Mesenchymal stem cell (in vitro differentiated cells and primary cell): Measurements from ENCODE around the gene RTRAF.

Experiments
- DNase-seq: peaks from one replicate; pipeline ENCODE4 v3.0.0-alpha.2; 2013
- H2AFZ ChIP-seq: one replicate; pipeline ENCODE4 v1.6.1; 2013; ENCODE audit warnings: low read depth, mild to moderate bottlenecking, control low read depth, inconsistent platforms, low read length, moderate library complexity
- H2AK5ac ChIP-seq: 2 replicates; pipeline ENCODE4 v1.6.1; 2013; ENCODE audit warnings: low read length, moderate library complexity, mild to moderate bottlenecking, inconsistent platforms; ENCODE audit not compliant: severe bottlenecking
- H2BK120ac ChIP-seq: one replicate; pipeline ENCODE4 v1.6.1; 2013; ENCODE audit warnings: low read depth, mild to moderate bottlenecking, inconsistent platforms, low read length, moderate library complexity
- H2BK12ac ChIP-seq, 2 experiments: one replicate each; pipeline ENCODE4 v1.6.1; 2013; ENCODE audit warnings: inconsistent platforms in 2 of 2, low read length in 2 of 2, mild to moderate bottlenecking in 2 of 2, moderate library complexity in 2 of 2, control low read depth in 1 of 2
- H2BK15ac ChIP-seq: one replicate; pipeline ENCODE4 v1.6.1; 2013; ENCODE audit warnings: mild to moderate bottlenecking, low read depth, inconsistent platforms; ENCODE audit not compliant: poor library complexity, severe bottlenecking
- H2BK5ac ChIP-seq: 2 replicates; pipeline ENCODE4 v1.6.1; 2013; ENCODE audit warnings: low read depth, mild to moderate bottlenecking, low read length, control low read depth, inconsistent platforms; ENCODE audit not compliant: poor library complexity, severe bottlenecking
- H3K14ac ChIP-seq, 2 experiments: one replicate each; pipeline ENCODE4 v1.6.1; 2013; ENCODE audit warnings: inconsistent platforms in 2 of 2, low read length in 2 of 2, control low read depth in 1 of 2, mild to moderate bottlenecking in 1 of 2, moderate library complexity in 1 of 2
- H3K18ac ChIP-seq, 2 experiments: one replicate each; pipeline ENCODE4 v1.6.1; 2013; ENCODE audit warnings: inconsistent platforms in 2 of 2, low read length in 2 of 2, control low read depth in 1 of 2, low read depth in 1 of 2, mild to moderate bottlenecking in 1 of 2
- H3K23ac ChIP-seq, 2 experiments: one replicate each; pipeline ENCODE4 v1.6.1; 2013; ENCODE audit warnings: inconsistent platforms in 2 of 2, low read length in 2 of 2, mild to moderate bottlenecking in 2 of 2, moderate library complexity in 2 of 2, control low read depth in 1 of 2
- H3K27ac ChIP-seq: 2 replicates; pipeline ENCODE4 v1.5.1; 2013; ENCODE audit warnings: mild to moderate bottlenecking, moderate library complexity, low read length, control low read depth, inconsistent platforms; ENCODE audit not compliant: poor library complexity, severe bottlenecking
- H3K27me3 ChIP-seq, 2 experiments: 2 replicates each; pipeline versions ENCODE4 v1.6.1 to v1.7.0; 2013; ENCODE audit warnings: low read length in 2 of 2, mild to moderate bottlenecking in 2 of 2, moderate library complexity in 2 of 2, control low read depth in 1 of 2, inconsistent platforms in 1 of 2; ENCODE audit not compliant: control insufficient read depth in 1 of 2, insufficient read depth in 1 of 2
- H3K36me3 ChIP-seq, 2 experiments: 2 replicates each; pipeline versions ENCODE4 v1.6.1 to v1.7.0; 2013; ENCODE audit warnings: low read length in 2 of 2, control low read depth in 1 of 2, inconsistent platforms in 1 of 2, low read depth in 1 of 2, mild to moderate bottlenecking in 1 of 2; ENCODE audit not compliant: insufficient read depth in 2 of 2, control insufficient read depth in 1 of 2
- H3K4ac ChIP-seq, 2 experiments: one replicate each; pipeline ENCODE4 v1.6.1; 2013; ENCODE audit warnings: inconsistent platforms in 2 of 2, low read length in 2 of 2, mild to moderate bottlenecking in 2 of 2, moderate library complexity in 2 of 2, control low read depth in 1 of 2, low read depth in 1 of 2
- H3K4me1 ChIP-seq: 2 replicates; pipeline ENCODE4 v1.6.1; 2013; ENCODE audit warnings: low read depth, low read length, control low read depth; ENCODE audit not compliant: control insufficient read depth, insufficient read depth
- H3K4me2 ChIP-seq: 2 replicates; pipeline ENCODE4 v1.6.1; 2013; ENCODE audit warnings: low read length, mild to moderate bottlenecking, inconsistent platforms; ENCODE audit not compliant: poor library complexity, severe bottlenecking
- H3K4me3 ChIP-seq, 2 experiments: 2 replicates each; pipeline versions ENCODE4 v1.5.1 to v1.7.0; 2013; ENCODE audit warnings: low read length in 2 of 2, mild to moderate bottlenecking in 2 of 2, control low read depth in 1 of 2, low read depth in 1 of 2; ENCODE audit not compliant: insufficient read depth in 1 of 2
- H3K79me1 ChIP-seq: replicated peaks from 2 replicates; pipeline ENCODE4 v1.6.1; 2013; ENCODE audit warnings: mild to moderate bottlenecking, control low read depth, low read length, inconsistent platforms; ENCODE audit not compliant: poor library complexity, severe bottlenecking
- H3K9ac ChIP-seq: 2 replicates; pipeline ENCODE4 v1.7.0; 2013; ENCODE audit warnings: mild to moderate bottlenecking, low read length, moderate library complexity
- H3K9me3 ChIP-seq: 2 replicates; pipeline ENCODE4 v1.7.0; 2013; ENCODE audit warnings: mild to moderate bottlenecking, low read length; ENCODE audit not compliant: control insufficient read depth
- H4K8ac ChIP-seq: one replicate; pipeline ENCODE4 v1.6.1; 2013; ENCODE audit warnings: inconsistent platforms, mild to moderate bottlenecking, low read length, moderate library complexity
- H4K91ac ChIP-seq: one replicate; pipeline ENCODE4 v1.6.1; 2013; ENCODE audit warnings: mild to moderate bottlenecking, low read length, inconsistent platforms
- WGBS: methylation state at CpG from one replicate; pipeline ENCODE4 v1.1.7; 2013; ENCODE audit warnings: mixed read lengths; 5-methylcytosine and 5-hydroxymethylcytosine counted together

RTRAF gene

DNA sequence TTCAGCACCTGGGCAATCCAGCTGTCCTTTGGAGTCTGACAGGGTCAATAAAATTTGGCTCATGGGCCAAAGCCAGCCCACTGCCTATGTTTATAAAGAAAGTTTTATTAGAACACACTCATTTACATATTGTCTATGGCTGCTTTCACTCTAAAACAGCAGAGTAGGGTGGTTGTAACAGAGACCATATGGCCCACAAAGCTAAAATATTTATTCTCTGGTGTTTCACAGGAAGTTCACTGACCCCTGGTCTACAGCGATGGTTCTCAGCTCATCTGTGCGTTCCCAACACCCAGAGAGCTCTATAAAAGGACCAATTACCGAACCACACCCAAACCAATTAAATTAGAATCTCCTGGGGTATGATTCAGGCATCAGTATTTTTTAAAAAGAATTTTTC lies 37.7 kb upstream of the RTRAF start:
- no peak overlapping the region for H2AK5ac ChIP-seq
- no peak overlapping the region for H3K4me2 ChIP-seq
- no peak overlapping the region for H4K8ac ChIP-seq
- H3K79me1 ChIP-seq = no peaks in the 10 kb centered on the region
- no peak overlapping the region for H2BK5ac ChIP-seq
- no peak for DNase-seq
- no peak overlapping the region for H3K4ac ChIP-seq
- no peaks in the 10 kb centered on the region for H3K27me3 ChIP-seq
- H3K23ac ChIP-seq = no peak overlapping the region
- H3K14ac ChIP-seq = no peak overlapping the region
- no peak overlapping the region for H3K4me3 ChIP-seq
- H3K36me3 ChIP-seq = peaks cover 0 to 45% of the 10 kb centered on the region in 2 experiments
- no peaks in the 10 kb centered on the region for H3K4me1 ChIP-seq
- peaks cover 6% of the 10 kb centered on the region for H3K9me3 ChIP-seq
- H2BK12ac ChIP-seq = no peak overlapping the region
- no peak overlapping the region for H2BK120ac ChIP-seq
- H2BK15ac ChIP-seq = no peak overlapping the region
- H4K91ac ChIP-seq = no peak overlapping the region
- no peak overlapping the region for H2AFZ ChIP-seq
- H3K18ac ChIP-seq = no peak overlapping the region
- H3K27ac ChIP-seq = no peak overlapping the region
- WGBS = 50% methylated on average over 2 of the region's 3 CpGs
- no peak overlapping the region for H3K9ac ChIP-seq

- H3K27me3 ChIP-seq = no peaks in the 10 kb centered on the region
- H4K91ac ChIP-seq = no peak overlapping the region
- H3K36me3 ChIP-seq = peaks cover 0 to 50% of the 10 kb centered on the region in 2 experiments
- no peak overlapping the region for H3K27ac ChIP-seq
- H3K4me2 ChIP-seq = no peak overlapping the region
- no peak overlapping the region for H2BK15ac ChIP-seq
- no peaks in the 10 kb centered on the region for H3K4me1 ChIP-seq
- no peak overlapping the region for H3K4ac ChIP-seq
- no peak overlapping the region for H3K4me3 ChIP-seq
- no peak overlapping the region for H4K8ac ChIP-seq
- no peak overlapping the region for H3K14ac ChIP-seq
- H2AFZ ChIP-seq = no peak overlapping the region
- DNase-seq = no peak
- H3K9me3 ChIP-seq = peaks cover 13% of the 10 kb centered on the region
- H3K9ac ChIP-seq = no peak overlapping the region
- no peak overlapping the region for H3K23ac ChIP-seq
- H2BK120ac ChIP-seq = no peak overlapping the region
- H2BK12ac ChIP-seq = no peak overlapping the region
- no peak overlapping the region for H2BK5ac ChIP-seq
- no CpG with 5 or more reads among the region's 2 CpGs for WGBS
- H2AK5ac ChIP-seq = no peak overlapping the region
- no peak overlapping the region for H3K18ac ChIP-seq
- H3K79me1 ChIP-seq = no peaks in the 10 kb centered on the region
Measured at GRCh38 chr14:51954031-51954430, 35.3 kb upstream of the RTRAF start.

- WGBS = 99% methylated on average over 3 of the region's 3 CpGs
- H3K27ac ChIP-seq = no peak overlapping the region
- no peak overlapping the region for H3K9ac ChIP-seq
- DNase-seq = no peak
- H3K23ac ChIP-seq = no peak overlapping the region
- peaks cover 0 to 50% of the 10 kb centered on the region in 2 experiments for H3K36me3 ChIP-seq
- no peak overlapping the region for H3K14ac ChIP-seq
- no peaks in the 10 kb centered on the region for H3K79me1 ChIP-seq
- no peaks in the 10 kb centered on the region for H3K27me3 ChIP-seq
- no peak overlapping the region for H4K8ac ChIP-seq
- no peak overlapping the region for H3K18ac ChIP-seq
- no peaks in the 10 kb centered on the region for H3K4me1 ChIP-seq
- H4K91ac ChIP-seq = no peak overlapping the region
- no peak overlapping the region for H2AFZ ChIP-seq
- no peak overlapping the region for H2BK120ac ChIP-seq
- H2BK5ac ChIP-seq = no peak overlapping the region
- no peak overlapping the region for H2BK15ac ChIP-seq
- no peak overlapping the region for H2BK12ac ChIP-seq
- peaks cover 16% of the 10 kb centered on the region for H3K9me3 ChIP-seq
- no peak overlapping the region for H3K4ac ChIP-seq
- H3K4me3 ChIP-seq = no peak overlapping the region
- H2AK5ac ChIP-seq = no peak overlapping the region
- no peak overlapping the region for H3K4me2 ChIP-seq
Measured at GRCh38 chr14:51954657-51955056, 34.7 kb upstream of the RTRAF start.

DNA sequence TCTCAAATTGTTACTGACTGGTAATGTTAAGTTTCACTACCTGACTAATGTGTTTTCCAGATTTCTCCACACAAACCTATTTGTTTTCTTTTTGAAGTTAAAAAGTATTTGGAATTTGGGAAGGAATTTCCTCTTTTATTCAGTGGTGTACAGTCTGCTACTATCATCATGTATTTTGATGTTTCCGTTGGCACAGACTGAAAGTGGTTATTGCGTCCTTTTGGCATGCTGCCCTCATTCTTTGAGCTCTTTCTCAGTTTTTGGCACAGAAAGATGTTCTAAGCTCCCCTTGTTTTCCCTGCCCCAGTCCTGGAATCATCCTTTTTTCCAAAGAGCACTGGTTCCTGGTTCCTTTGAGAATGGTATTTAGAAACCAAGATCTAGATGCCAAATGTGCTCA lies 31.4 kb upstream of the RTRAF start:
- no peaks in the 10 kb centered on the region for H3K79me1 ChIP-seq

More for the DNA sequence above, 31.4 kb upstream of the RTRAF start:
- Histone ChIP-seq H2BK15ac (no peak overlapping the region), H3K9me3 (peaks cover 16% of the 10 kb centered on the region), H2BK120ac (no peak overlapping the region), H3K18ac (no peak overlapping the region), H4K8ac (no peak overlapping the region), H3K27ac (no peak overlapping the region), H3K4me3 (no peak overlapping the region), H2BK12ac (no peak overlapping the region), H3K9ac (no peak overlapping the region), H2BK5ac (no peak overlapping the region), H3K27me3 (no peaks in the 10 kb centered on the region), H3K4me1 (no peaks in the 10 kb centered on the region), H2AK5ac (no peak overlapping the region), H3K23ac (no peak overlapping the region), H3K4me2 (no peak overlapping the region), H3K14ac (no peak overlapping the region), H3K36me3 (peaks cover 0 to 28% of the 10 kb centered on the region in 2 experiments), H2AFZ (no peak overlapping the region), H4K91ac (no peak overlapping the region), H3K4ac (no peak overlapping the region)
- WGBS = 88% methylated on average over 2 of the region's 2 CpGs
- no peak for DNase-seq
